ENCODE results near the gene PCLO. TPM values are rescaled to one million over a fixed set of nuclear protein-coding genes. Genes with fewer than 3 reads are reported as not detected.

Gene PCLO
- total RNA-seq, 3 donors from 2014 or later = 5.5 to 16.5 (median 7.1) TPM

DNA sequence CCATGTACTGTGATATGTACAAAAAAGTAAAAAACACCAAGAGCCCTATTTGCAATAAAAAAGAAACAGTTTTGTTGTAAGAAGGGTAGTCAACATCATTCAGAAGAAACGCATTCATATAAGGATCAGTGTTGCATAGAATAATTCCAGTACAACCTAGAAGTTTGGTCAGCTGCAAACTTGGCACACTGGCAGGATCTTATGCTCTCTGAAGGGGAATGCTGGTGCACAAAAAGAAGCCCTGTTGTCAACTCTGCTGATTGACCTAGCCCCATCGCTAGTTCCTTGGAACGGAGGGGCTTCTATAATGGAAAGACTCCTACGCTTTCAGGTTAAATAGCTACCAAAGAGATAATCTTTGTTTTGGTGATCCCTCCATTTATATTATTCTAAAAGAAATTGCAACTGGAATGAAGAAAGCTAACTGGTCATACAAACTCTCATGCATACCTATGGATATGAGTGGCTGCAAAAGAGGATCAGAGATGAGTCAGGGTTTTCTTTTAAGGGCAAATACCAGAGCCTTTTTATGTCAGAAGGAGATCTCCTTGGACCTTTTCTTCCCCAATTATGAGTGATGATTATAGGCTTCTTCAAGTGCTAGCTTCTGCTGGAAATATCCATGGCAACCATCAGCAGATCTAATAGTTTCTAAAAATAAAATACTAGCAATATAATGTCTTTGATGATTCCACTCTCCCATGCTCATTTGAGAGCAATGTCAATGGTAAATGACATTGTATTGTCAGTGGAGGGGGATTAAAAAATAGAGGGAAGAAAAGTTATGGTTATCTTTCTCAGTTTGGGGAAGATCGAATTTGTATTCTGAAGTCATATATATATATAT, 406.8 kb downstream of the PCLO start:
- Histone ChIP-seq H3K9me3 (no peaks in the 10 kb centered on the region), H3K4me3 (no peak overlapping the region), H3K4me1 (ENCODE audit: low read depth) (no peaks in the 10 kb centered on the region), H3K36me3 (ENCODE audit: low read depth) (no peaks in the 10 kb centered on the region)
- ATAC-seq (no peak), DNase-seq (no peak)
- intact Hi-C loops (cut with DNase I, micrococcal nuclease) = no loop called here
- TF ChIP-seq, protein P1, sequence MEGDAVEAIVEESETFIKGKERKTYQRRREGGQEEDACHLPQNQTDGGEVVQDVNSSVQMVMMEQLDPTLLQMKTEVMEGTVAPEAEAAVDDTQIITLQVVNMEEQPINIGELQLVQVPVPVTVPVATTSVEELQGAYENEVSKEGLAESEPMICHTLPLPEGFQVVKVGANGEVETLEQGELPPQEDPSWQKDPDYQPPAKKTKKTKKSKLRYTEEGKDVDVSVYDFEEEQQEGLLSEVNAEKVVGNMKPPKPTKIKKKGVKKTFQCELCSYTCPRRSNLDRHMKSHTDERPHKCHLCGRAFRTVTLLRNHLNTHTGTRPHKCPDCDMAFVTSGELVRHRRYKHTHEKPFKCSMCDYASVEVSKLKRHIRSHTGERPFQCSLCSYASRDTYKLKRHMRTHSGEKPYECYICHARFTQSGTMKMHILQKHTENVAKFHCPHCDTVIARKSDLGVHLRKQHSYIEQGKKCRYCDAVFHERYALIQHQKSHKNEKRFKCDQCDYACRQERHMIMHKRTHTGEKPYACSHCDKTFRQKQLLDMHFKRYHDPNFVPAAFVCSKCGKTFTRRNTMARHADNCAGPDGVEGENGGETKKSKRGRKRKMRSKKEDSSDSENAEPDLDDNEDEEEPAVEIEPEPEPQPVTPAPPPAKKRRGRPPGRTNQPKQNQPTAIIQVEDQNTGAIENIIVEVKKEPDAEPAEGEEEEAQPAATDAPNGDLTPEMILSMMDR (IDR thresholded peaks at IDR 0.05) = no peak

DNA sequence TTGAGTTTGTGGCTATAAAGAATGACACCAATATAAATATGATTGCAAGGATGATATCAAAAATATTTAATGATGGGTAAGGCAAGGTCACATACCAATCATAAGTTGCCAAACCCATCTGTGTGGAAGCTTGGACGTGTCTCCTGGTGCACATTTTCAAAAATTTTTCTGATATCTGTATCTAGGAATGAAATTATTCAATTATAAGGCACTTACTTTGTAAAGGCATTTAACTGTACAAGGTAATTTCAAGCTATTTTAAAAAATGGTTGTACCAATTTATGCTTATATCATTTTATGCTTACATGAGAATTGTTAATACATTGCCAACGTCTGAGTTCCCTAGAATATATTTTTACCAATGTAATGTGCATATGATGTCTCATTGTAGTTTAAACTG, 412.7 kb downstream of the PCLO start:
- TF ChIP-seq, protein P1 (IDR thresholded peaks at IDR 0.05) = no peak
- Histone ChIP-seq H3K9me3 (no peaks in the 10 kb centered on the region), H3K4me3 (no peak overlapping the region), H3K36me3 (ENCODE audit: low read depth) (no peaks in the 10 kb centered on the region), H3K4me1 (ENCODE audit: low read depth) (no peaks in the 10 kb centered on the region)
- intact Hi-C loops (cut with DNase I, micrococcal nuclease) = no loop called here
- ATAC-seq (no peak), DNase-seq (no peak)

DNA sequence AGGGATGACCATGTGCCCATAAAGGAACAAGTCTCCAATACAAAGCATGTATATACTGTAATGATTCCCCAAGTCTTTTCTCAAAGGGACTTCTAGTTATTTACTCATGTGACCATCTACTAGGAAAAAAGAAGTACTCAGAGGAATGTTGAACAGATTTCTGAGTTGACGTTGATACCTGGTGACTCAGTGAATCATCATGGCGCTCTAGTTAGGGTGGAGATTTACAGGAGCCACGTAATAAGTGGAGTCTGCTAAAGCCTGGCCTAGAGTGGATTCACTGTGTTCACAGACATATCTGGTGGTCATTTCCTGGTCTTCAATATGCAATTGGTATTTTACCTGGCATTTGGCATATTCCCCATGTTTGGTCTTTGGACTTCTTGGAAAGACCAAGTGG, 416.9 kb downstream of the PCLO start:
- H3K4me1 ChIP-seq (ENCODE audit: low read depth) = no peaks in the 10 kb centered on the region
- no peaks in the 10 kb centered on the region for H3K36me3 ChIP-seq (ENCODE audit: low read depth)
- DNase-seq (no peak), ATAC-seq (no peak)
- TF ChIP-seq, protein P1 (IDR thresholded peaks at IDR 0.05) = no peak
- H3K9me3 ChIP-seq = no peaks in the 10 kb centered on the region
- H3K4me3 ChIP-seq = no peak overlapping the region
- intact Hi-C loops (cut with DNase I, micrococcal nuclease) = no loop called here

DNA sequence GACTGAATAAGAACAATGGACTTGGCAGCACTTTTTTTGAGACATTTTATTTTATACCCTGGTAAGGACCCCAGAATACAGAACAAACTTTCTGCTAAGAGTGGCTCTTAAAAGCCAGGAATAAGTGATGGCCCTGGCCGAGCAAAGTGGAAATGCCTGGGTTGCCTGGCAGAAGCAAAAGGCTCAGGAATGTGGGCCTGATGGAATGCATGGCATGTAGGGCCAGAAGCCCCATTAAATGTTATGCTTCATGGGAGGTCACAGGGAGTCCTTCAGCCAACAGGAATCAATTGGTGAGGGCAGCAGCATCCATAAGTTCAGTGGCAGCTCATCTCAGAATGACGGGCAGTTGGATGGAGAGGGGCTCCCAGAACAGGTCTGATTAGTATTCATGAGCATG, 417.6 kb downstream of the PCLO start:
- Histone ChIP-seq H3K4me1 (ENCODE audit: low read depth) (no peaks in the 10 kb centered on the region), H3K4me3 (no peak overlapping the region), H3K36me3 (ENCODE audit: low read depth) (no peaks in the 10 kb centered on the region), H3K9me3 (no peaks in the 10 kb centered on the region)
- TF ChIP-seq, protein P1 (IDR thresholded peaks at IDR 0.05) = no peak
- no peak for DNase-seq
- intact Hi-C loops (cut with DNase I, micrococcal nuclease) = no loop called here
- no peak for ATAC-seq

DNA sequence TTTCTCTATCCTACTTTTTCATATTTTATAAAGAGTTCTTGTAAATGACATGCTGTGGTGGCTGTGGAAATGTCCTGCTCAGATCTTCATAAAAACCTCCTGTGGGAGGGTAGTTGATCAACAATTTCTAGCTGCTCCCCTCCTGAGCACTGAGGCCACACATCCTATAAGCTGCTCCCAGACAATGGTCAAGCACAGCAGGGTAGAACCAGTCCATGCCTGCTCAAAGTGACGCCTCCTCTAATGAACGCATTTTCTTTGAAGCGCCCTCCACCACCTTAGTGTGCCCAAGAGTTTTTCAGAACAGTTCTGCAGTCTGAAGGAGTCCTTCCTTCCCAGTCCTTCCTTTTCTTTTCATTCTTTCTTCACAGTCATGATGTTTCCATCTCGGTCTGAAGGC, 420.5 kb downstream of the PCLO start:
- DNase-seq (no peak), ATAC-seq (no peak)
- H3K36me3 ChIP-seq (ENCODE audit: low read depth) = no peaks in the 10 kb centered on the region
- intact Hi-C loops (cut with DNase I, micrococcal nuclease) = no loop called here
- H3K4me3 ChIP-seq = no peak overlapping the region
- H3K9me3 ChIP-seq = no peaks in the 10 kb centered on the region
- H3K4me1 ChIP-seq (ENCODE audit: low read depth) = no peaks in the 10 kb centered on the region
- TF ChIP-seq, protein P1 (IDR thresholded peaks at IDR 0.05) = no peak
